AG04450 (cell line): ENCODE data around the gene NFIX. TPM values are rescaled to one million over a fixed set of nuclear protein-coding genes. Genes with fewer than 3 reads are reported as not detected.

Source experiments
- CTCF ChIA-PET: fragments of 300-600, 350-600 bp; formaldehyde crosslinking; extraction: SDS; loops from one replicate; lab custom pipeline; 2022; ENCODE audit warnings: antibody characterized with exemption, inconsistent platforms; lab: Charles Lee
- POLR2A ChIA-PET: fragments of 350-600 bp; formaldehyde crosslinking; extraction: SDS; loops from one replicate; lab custom pipeline; 2021; ENCODE audit warnings: antibody characterized with exemption, inconsistent platforms; lab: Yijun Ruan, JAX
- DNase-seq: peaks from one replicate; pipeline ENCODE4 v3.0.0-alpha.2; 2011; ENCODE audit warnings: low read depth, low spot score
- H3K27ac ChIP-seq: one replicate; pipeline ENCODE4 v1.5.1; 2012; ENCODE audit warnings: low read depth, low read length, control low read depth
- H3K27me3 ChIP-seq: one replicate; pipeline ENCODE4 v1.6.0; 2012; ENCODE audit warnings: low read length; ENCODE audit not compliant: control insufficient read depth, insufficient read depth
- H3K4me3 ChIP-seq: 2 replicates; pipeline ENCODE4 v1.5.1; 2011; ENCODE audit warnings: mild to moderate bottlenecking, low read depth, low read length, control low read depth
- H3K9me3 ChIP-seq: 2 replicates; pipeline ENCODE4 v1.5.1; 2012; ENCODE audit warnings: low read length; ENCODE audit not compliant: control insufficient read depth, insufficient read depth
- CTCF ChIP-seq: IDR thresholded peaks from 2 replicates; pipeline ENCODE4 v1.5.1; 2011; ENCODE audit warnings: low read depth, low read length, control low read depth, inconsistent platforms
- polyA plus RNA-seq: library from polyadenylated mRNA; depleted of rRNA; stranded (reverse); fragments of >200 nt; gene quantifications from 2 replicates; pipeline ENCODE4 v1.2.3, GENCODE V29; 2011

NFIX gene
- polyA plus RNA-seq, 1 experiment: 15.1 TPM

- CTCF ChIA-PET: interaction anchor here (1.5 kb wide), 1 partner anchor 170 kb away, joined by 5 read pairs; no protein-coding TSS in a partner anchor
- no peak for DNase-seq
- no peaks in the 10 kb centered on the region; the same call in 1 of the 2 replicates for H3K9me3 ChIP-seq
- no peaks in the 10 kb centered on the region for H3K27me3 ChIP-seq
- H3K27ac ChIP-seq: no peak overlapping the region
- no peak for TF ChIP-seq CTCF
- no peak overlapping the region for H3K4me3 ChIP-seq
- POLR2A ChIA-PET: no interaction called here
Measured at GRCh38 chr19:13135068-13136062, 140.1 kb downstream of the NFIX start.

- Histone ChIP-seq H3K4me3 (no peak overlapping the region), H3K27me3 (no peaks in the 10 kb centered on the region), H3K9me3 (no peaks in the 10 kb centered on the region; the same call in 1 of the 2 replicates), H3K27ac (no peak overlapping the region)
- CTCF ChIA-PET: interaction anchor here (0.6 kb wide), 1 partner anchor 172 kb away, joined by 3 read pairs; no protein-coding TSS in a partner anchor
- POLR2A ChIA-PET: no interaction called here
- TF ChIP-seq CTCF: no peak
- no peak for DNase-seq
Measured at GRCh38 chr19:13137290-13137794, 142.1 kb downstream of the NFIX start.

GRCh38 chr19:13138171-13138915 lies 143.1 kb downstream of the NFIX start:
- Histone ChIP-seq H3K9me3 (no peaks in the 10 kb centered on the region; the same call in 1 of the 2 replicates), H3K27ac (no peak overlapping the region), H3K4me3 (no peak overlapping the region), H3K27me3 (no peaks in the 10 kb centered on the region)
- POLR2A ChIA-PET: no interaction called here
- CTCF ChIA-PET: no interaction called here
- no peak for DNase-seq
- TF ChIP-seq CTCF: no peak

- no peak for TF ChIP-seq CTCF
- Histone ChIP-seq H3K27ac (no peak overlapping the region), H3K27me3 (no peaks in the 10 kb centered on the region), H3K9me3 (no peaks in the 10 kb centered on the region; the same call in 1 of the 2 replicates), H3K4me3 (no peak overlapping the region)
- DNase-seq: no peak
- CTCF ChIA-PET: no interaction called here
- POLR2A ChIA-PET: no interaction called here
Measured at GRCh38 chr19:13138916-13139198, 143.6 kb downstream of the NFIX start.
